GM19372 (cell line): Measurements from ENCODE around the gene IL17RA.
A peak's percentile ranks its signal among the peaks of the same experiment; 100 is the strongest.

Experiments
- ATAC-seq: cut with Tn5 transposase; IDR thresholded peaks from one replicate; pipeline ENCODE4 v1.9.1; 2021; ENCODE audit warnings: mild to moderate bottlenecking, low read depth, moderate library complexity; ENCODE audit not compliant: unreplicated experiment

The IL17RA gene

DNA sequence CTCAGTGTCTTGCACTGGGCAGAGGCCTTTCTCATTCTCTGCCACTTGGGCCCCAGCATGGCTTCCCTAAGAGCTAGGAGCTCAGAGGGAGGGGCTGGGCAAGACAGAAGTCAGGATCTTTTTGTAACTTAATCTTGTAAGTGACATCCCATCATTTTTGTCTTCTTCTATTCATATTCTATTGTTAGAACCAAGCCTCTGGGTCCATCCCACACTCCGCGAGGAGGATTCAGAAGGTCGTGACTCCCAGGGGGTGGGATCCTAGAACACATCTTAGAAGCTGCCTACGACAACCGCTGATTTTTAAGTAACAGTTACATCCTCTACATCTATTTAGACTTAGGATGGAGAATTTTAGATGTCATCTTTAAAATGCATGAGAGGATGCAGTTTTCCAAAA, 1.5 kb upstream of the IL17RA start:
- no peak for ATAC-seq

DNA sequence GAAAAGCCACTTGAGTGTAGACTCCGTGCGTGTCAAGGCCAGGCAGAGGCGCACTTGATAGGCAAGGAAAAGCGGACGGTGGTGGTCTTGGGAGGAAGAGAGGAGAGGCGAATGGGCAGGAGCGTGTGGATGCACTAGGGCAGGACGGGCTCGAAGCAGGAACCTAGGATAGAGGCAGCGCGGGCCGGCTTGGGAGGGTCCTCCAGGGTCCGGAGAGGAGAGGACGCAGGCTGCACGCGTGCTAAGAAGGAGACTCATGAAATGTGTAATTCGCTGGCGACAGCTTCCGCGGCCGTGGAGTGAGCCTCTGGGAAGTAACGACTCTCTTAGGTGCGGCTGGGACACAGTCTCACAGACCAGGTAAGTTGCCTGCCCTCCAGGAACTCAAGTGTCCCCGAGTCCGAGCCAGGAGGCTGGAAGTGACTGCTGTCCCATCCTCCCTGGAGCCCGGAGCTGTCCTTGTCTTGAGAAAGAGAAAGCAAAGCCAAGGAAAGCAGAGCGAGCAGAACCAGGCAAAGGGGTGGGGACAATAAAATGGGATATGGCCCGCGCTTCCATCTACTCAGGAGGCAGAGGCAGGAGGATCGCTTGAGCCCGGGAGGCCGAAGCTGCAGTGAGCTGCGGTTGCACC, 874 bp upstream of the IL17RA start:
- no peak for ATAC-seq

DNA sequence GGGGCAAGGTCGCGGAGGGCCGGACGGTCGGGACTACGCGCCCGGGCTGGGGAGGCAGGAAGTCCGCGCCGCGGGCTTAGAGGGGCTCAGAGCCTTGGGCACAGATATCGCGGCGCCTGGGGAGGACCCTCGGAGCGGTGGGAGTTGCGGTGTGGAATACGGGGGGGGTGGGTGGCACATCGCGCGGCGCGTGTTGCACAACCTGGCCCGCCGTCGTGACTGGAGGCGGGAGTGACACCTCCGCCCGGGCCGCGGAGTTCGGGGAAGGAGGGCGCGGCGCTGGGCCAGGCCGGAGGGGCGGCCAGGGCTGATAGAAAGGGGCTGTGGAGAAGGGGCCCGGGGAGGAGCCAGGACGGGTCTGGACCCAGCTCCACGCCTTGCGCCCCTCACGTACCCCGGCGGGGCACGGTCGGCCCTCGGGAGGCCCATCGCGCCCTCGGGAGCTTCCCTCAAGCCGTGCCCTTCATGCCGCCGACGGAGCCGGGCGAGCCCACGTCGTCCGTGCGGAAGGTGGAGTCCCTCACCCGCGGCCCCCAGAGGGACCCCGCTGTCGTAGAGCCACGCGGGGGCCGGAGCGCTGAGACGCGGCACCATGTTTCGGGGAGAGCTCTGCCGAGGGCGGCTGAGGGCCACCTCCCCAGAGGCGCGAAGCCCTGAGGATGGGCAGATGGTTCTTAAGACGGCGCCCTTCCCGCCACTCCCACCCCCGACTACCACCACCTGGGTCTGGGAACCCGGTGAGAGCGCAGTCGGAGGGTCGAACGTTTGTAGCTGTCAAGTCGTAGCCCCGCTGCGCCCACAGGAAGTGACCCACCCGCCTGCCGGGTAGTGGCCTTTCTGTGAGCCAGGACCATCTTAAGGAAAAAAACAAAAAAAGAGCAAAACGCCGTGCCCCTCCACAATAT, 729 bp downstream of the IL17RA start:
- peak; percentile 7 for ATAC-seq

DNA sequence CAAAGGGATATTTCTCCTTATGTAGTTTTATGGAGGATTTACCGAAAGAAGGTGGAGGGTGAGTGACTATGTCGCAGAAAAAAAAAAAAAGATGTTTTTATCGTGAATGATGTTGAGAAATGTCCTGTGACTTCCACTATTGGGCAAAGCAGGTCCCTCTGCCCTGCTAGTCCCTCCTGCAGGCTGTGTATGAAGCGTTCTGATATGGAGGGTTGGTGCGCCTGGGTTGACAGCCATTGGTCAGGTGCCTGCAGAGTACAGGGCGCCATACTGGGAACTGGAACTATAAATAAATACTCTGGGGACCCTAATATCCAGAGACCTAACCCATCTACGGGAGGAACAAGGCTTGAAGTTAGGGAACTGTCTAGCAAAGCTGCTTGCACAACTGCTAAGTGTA, 1.5 kb downstream of the IL17RA start:
- ATAC-seq = no peak

DNA sequence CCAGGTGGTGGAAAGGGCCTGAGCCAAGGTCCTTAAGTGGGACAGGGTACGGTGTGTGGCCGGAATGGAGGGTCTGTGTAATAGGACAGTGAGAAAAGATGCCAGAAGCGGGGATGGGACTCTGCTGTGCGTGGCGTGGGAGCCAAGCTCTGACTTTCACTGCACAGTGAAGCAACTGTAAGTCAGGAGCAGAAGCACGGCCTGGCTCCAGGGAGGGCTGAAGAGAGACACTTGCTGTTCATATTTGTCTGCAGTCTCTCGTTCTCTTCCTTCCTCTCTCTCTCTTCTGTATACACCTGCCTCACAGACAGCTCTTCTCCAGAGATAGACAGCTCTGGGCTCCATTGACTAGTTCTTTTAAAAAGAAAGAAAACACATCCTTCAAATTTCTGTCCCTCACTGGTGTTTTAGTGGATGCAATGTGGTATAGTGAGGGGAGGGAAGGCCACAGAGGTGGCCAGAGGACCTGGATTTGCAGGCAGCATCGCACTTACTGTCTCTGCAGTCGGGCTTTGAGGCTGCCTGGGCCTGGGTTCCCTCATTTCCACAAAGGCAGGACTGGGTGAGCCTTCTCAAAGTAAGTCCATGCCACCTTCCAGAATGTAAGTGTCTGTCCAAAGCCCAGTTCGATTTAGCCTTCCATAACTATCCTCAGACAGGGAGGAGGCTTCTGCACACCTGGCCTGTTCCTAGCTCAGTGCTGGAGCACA, 2.1 kb downstream of the IL17RA start:
- no peak for ATAC-seq

DNA sequence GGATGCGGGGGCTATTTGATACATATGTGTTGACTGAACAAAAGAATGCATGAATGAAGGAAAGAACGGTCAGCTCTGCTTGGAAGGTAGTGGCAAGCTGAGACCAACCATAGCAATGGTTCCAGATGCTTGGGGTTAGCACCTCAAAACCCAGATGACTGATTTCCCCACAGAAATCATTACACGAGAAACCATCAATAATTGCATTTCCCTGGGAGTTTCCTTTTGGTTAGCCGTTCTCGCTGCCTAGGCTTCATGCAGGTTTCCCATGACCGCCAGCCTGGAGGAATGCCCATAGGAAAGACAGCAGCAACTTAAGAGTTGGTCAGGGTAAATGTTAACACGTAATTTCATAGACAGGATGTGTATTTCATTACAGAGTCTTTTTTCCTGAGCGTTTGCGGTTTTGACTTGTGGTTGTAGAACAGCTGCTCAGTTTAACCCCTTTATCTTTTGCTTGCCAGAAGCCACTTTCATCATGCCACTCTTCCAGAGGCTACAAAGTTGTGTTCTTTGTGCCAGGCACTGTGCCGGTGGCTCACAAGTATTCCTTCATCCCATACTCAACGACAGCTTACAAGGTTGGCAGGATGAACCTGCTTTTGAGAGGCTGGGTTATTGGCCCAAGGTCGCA, 2.8 kb downstream of the IL17RA start:
- no peak for ATAC-seq

DNA sequence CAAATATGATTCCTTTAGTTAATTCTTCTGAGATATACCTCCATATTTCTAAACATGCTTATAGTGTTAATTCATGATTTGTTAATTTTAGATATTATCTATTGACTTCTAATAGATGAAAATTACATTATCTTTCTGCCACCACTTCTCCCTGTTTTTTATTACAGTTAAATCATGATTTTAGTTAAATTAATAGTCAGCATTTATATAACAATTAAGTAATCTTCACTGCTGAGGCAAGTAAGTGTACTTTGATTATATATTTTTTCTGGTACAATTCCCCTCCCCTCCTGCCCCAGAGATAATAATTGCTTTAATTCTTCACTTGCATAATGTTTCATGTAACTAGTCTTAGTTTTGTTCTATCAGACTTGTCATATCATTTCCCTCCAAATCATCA, 5.8 kb downstream of the IL17RA start:
- no peak for ATAC-seq

DNA sequence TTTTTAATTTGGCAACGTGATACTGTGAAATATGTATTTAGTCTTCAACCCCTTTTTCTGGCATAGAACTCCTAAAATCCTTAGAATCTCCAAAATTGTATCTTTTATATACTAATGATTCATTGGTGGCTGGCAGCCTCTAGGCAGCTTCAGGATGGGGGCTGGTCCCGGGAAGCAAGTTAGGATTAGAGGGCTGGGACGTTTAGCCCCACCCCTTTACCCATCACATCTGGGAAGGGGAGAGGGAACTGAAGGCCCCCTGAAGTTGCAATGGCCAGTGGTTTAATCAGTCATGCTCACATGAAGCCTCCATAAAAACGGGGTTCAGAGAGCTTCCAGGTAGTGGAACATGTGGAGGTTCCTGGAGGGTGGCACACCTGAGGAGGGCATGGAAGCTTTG, 7.1 kb downstream of the IL17RA start:
- ATAC-seq = no peak

DNA sequence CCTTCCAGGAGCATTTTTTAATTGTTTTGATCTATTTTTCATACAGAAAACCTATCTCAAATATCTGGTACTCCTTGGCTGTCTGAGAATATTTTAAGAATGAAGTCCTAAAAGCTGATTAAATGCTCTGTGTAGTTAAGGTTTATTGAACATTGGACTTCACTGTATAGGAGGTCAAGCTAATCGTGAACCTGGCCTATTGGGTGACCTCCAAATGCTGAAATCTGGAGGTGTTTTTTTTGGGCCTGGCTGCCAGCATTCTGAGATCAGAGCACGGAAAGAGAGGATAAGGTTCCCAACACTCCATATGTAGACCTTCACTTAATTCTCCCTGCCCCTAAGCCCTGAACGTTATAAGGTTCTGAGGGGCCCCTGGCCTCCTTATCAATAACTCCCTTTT, 8.3 kb downstream of the IL17RA start:
- ATAC-seq = no peak

DNA sequence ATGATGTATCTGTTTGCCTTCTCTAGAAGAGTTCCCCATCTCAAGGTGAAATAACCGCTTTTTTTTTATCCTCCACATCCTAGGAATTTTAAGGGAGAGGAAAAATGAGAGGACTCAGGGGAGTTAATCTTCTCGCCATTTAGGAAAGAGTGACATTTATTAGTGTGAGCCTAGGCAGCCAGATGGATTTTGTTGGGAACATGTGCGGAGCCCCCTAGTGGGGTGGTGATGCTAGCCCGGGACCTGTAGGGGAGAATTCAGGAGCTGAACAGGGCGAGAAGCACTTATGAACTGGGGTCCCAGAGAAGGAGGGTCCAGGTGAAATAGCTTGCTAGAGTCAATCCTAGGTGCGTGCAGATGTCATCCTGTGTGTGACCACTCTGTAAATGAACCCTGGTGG, 10.7 kb downstream of the IL17RA start:
- ATAC-seq = no peak

DNA sequence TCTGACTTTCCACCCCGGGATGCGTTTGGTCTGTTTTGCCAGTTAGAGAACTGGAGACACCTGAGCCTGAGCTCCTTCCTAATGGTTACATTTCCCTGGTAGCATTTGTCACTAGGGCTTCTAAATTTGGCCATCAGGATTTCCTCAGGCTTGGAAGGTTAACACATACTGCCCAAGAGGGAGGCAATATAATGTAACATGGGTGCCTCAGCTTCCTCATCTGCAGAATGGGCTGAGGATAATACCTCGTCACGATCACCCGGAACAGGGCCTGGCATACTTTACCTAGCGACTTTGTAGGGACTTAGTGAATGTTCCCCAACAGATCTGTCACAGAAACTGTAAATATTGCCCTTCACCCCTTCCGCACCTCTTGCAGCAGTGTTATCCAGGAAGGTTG, 11.3 kb downstream of the IL17RA start:
- no peak for ATAC-seq

DNA sequence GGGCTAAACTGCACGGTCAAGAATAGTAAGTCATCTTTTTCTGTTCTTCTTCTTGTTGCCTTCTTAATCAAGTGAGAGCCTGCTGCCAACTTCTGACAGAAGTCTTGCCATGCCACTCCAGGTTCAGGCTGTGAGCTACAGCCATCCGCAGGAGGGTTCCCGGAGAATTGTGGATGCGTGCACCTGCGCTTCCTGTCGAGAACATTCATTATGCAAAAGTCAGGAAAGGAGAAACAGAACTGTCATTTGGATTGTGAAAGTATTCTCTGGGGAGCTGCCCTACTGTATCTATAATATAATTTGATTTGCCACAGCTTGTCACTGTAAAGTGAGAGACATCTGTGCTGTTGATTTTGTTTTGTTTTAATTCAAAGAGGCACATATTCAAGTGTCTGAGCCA, 12.3 kb downstream of the IL17RA start:
- ATAC-seq = no peak

DNA sequence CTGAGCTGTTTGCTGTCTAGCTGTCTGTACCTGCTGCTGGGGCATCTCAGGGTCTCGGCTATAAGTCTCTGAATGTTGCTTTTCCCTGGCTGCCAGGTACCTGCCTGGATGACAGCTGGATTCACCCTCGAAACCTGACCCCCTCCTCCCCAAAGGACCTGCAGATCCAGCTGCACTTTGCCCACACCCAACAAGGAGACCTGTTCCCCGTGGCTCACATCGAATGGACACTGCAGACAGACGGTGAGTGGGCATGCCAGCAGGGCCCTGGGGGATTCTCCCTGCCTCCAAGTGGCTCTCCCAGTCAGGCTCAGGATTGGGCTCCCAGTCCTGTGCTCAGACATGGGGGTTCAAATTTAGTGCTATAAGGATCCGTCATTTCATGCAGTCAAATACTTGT, 12.9 kb downstream of the IL17RA start:
- ATAC-seq = no peak

DNA sequence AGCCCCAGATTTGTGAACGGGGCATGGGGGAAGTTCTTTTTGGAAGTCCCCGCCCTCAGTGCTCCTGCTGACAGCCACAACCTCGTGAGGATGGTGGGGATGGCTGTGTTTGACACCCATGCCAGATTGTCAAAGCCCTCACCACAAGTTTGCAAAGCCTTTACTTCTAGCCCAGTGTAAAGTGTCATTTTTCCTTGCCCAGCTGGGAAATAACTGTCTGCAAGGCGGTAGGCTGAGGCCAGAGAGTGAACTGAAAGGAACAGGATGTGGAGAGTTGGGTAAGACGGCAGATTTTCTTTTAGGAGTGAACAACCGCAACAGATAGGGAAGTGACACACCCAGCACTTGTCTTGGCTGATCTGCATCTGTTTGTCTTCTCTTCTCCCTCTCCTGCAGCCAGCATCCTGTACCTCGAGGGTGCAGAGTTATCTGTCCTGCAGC, 13.6 kb downstream of the IL17RA start:
- no peak for ATAC-seq

DNA sequence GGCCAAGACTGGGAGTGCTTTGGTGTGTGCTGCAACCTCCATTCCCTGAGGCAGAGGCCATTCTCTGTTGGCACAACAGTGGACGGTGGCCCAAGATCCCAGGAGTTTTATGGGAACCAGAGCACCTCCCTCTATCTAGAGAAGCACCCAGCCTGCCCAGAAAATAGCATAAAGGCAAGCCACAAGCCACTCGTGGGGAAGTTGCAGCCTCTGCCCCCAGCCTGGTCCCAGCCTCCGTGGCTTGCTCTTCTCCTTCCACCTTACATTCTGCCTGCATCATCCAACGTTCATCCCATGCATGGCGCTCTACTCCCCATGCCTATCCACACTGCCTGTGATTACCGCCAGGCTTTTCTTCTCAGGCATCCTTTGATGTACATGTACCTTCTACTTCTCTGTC, 15.8 kb downstream of the IL17RA start:
- ATAC-seq = no peak

DNA sequence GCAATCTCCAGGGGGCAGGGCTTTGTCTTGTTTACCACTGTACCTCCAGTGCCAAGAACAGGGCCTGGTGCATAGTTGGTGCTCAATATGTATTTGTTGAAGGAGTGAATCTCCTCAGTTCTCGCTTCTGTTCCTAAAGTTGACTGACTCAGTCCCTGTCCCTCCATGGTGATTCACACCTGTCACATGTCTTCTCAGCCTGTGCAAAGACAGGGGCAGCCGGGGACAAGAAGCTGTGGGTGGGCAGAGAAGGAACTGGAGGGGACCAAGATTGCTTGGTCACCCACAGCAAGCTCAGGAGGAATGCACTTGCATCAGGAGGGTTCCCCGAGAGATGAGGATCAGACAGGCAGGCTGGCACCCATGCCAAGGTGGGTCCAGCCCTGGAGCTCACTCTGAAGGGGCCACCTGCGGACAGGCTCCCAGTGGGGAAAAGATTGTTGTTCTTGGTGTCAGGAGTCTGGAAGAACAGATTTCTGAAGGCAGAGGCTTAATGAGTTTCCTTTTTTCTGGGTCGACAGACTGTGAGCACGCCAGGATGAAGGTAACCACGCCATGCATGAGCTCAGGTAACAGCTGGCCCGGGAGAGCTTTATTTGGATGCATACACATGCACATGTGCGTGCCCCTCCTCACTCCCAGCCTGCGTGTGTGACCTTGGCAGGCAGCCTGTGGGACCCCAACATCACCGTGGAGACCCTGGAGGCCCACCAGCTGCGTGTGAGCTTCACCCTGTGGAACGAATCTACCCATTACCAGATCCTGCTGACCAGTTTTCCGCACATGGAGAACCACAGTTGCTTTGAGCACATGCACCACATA, 16.9 kb downstream of the IL17RA start:
- ATAC-seq = no peak

DNA sequence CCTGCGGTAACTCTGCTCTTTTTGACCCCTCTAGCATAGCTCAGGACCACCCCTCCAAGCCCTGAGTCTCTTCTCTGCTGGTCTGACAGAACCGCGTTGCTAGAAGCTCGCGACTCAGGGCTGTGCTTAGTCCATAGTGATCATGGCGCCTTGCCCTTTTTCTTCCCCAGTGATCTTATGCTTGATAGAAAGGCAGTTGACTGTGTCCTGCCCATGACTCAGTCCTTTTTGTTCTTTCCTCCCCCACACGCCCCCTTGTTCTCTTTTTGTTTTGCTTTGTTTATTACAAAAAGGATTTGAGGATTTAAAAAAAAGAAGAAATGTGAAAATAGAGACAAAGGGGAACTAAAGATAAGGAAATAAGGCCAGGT, 17.5 kb downstream of the IL17RA start:
- no peak for ATAC-seq

DNA sequence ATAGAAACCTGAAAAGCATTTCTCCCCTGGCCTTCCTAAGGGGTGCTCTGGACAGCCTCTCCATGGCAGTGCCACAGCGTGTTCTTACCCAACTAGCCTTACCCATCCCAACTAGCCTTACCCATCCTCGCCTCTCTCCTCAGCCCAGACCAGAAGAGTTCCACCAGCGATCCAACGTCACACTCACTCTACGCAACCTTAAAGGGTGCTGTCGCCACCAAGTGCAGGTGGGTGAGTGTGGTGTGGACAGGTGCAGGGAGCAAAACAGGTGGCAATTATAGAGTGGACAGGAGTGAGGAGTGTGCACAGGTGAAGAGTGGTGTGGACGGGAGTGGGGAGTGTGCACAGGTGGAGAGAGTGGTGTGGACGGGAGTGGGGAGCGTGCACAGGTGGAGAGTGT, 18.6 kb downstream of the IL17RA start:
- ATAC-seq = no peak

DNA sequence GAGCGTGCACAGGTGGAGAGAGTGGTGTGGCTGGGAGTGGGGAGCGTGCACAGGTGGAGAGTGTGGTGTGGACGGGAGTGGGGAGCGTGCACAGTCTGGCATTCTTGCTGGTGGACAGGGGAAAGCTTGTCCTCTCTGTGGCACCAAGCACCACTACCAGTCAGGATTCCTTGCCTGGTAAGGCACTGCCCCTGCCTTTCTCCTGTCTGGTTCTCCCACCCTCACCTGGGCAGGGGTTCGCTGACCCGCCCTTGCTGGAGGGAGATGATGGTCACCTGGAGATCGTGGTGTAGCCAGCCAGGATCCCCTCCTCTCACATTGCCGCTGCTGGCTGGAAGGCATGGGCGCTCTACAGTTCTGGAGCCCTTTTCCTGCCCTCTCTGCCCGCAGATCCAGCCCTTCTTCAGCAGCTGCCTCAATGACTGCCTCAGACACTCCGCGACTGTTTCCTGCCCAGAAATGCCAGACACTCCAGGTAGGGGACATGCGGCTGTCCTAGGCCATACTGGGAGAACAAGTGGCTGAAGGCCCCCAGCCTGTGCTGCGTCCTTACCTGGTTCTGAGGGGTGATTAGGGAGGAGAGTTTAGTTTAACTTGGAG, 19.6 kb downstream of the IL17RA start:
- no peak for ATAC-seq
